PC-9 (cell line): ENCODE results near the gene RSPRY1.

Experiments used
- EZH2 ChIP-seq: fragments of 200-600 bp; sonication (generic); IDR thresholded peaks from 2 replicates; pipeline ENCODE4 v1.8.0; 2017; ENCODE audit warnings: antibody characterized with exemption, low read depth
- TF ChIP-seq, protein P1 (sequence below): fragments of 200-600 bp; sonication (generic); conservative IDR thresholded peaks from 2 replicates; pipeline ENCODE4 v1.6.1; 2017; ENCODE audit warnings: mixed run types, antibody characterized with exemption, mild to moderate bottlenecking, moderate library complexity

DNA sequence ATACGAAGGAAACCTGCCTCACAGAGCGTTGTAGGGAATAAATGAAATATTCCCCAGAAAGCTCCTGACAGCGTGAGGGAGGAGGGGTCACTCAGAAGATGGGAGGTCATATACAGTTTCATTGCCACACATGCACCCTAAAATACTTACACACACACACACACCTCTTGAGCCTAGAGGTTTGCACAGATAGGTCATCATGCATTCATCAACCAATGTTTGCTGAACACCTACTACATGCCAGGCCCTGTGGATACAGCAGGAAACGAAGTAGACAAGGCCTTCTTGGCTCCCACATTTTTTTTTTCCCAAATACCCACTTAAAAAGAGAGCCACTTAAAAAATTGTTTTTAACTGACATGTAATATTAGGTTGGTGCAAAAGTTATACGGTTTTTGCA lies 99.2 kb downstream of the RSPRY1 start:
- TF ChIP-seq, protein P1, sequence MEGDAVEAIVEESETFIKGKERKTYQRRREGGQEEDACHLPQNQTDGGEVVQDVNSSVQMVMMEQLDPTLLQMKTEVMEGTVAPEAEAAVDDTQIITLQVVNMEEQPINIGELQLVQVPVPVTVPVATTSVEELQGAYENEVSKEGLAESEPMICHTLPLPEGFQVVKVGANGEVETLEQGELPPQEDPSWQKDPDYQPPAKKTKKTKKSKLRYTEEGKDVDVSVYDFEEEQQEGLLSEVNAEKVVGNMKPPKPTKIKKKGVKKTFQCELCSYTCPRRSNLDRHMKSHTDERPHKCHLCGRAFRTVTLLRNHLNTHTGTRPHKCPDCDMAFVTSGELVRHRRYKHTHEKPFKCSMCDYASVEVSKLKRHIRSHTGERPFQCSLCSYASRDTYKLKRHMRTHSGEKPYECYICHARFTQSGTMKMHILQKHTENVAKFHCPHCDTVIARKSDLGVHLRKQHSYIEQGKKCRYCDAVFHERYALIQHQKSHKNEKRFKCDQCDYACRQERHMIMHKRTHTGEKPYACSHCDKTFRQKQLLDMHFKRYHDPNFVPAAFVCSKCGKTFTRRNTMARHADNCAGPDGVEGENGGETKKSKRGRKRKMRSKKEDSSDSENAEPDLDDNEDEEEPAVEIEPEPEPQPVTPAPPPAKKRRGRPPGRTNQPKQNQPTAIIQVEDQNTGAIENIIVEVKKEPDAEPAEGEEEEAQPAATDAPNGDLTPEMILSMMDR = no peak
- TF ChIP-seq EZH2 = no peak
